Heart right ventricle (tissue), 16 donors: ENCODE data around the gene DIP2C. TPM values are rescaled to one million over a fixed set of nuclear protein-coding genes. Genes with fewer than 3 reads are reported as not detected.
"Not testable (repeated sequence)": the region's sequence is repeated elsewhere in the genome, so short reads cannot be mapped to it uniquely, and the experiment has no call there.

Experiments
- ATAC-seq, 8 donors: fragments of 200-7000 bp; cut with Tn5 transposase; one replicate each; pipeline ENCODE4 v1.9.1; 2020; ENCODE audit warnings: mild to moderate bottlenecking in 8 of 8, moderate library complexity in 8 of 8, moderate number of reproducible peaks in 1 of 8
- DNase-seq, 2 donors: peaks; one replicate each; pipeline ENCODE4 v3.0.0-alpha.2; 2020
- H3K27ac ChIP-seq, 10 donors: fragments of 200-600 bp; sonication (generic) in 2 of 10; one replicate each; pipeline versions ENCODE4 v1.5.0 to v1.8.0; 2020 to 2022; ENCODE audit warnings: mild to moderate bottlenecking in 3 of 10
- H3K27me3 ChIP-seq, 7 donors: fragments of 200-600 bp; one replicate each; pipeline ENCODE4 v1.8.0; 2021 to 2022; ENCODE audit warnings: mild to moderate bottlenecking in 2 of 7
- H3K36me3 ChIP-seq, 9 donors: fragments of 200-600 bp; sonication (generic) in 1 of 9; one replicate each; pipeline versions ENCODE4 v1.5.0 to v1.8.0; 2020 to 2022; ENCODE audit warnings: mild to moderate bottlenecking in 2 of 9
- H3K4me1 ChIP-seq, 9 donors: fragments of 200-600 bp; sonication (generic) in 1 of 9; one replicate each; pipeline versions ENCODE4 v1.5.0 to v1.8.0; 2020 to 2022; ENCODE audit warnings: mild to moderate bottlenecking in 4 of 9
- H3K4me3 ChIP-seq, 10 donors: fragments of 200-600 bp; sonication (generic) in 2 of 10; one replicate each; pipeline versions ENCODE4 v1.5.0 to v1.8.0; 2020 to 2022; ENCODE audit warnings: mild to moderate bottlenecking in 7 of 10, moderate library complexity in 2 of 10
- H3K9me3 ChIP-seq, 11 donors: fragments of 200-600 bp in 10 of 11; sonication (generic) in 2 of 11; one replicate each; pipeline versions ENCODE4 v1.5.0 to v1.8.0; 2013 to 2022; ENCODE audit warnings: mild to moderate bottlenecking in 2 of 11, control low read depth in 1 of 11, moderate library complexity in 1 of 11
- WGBS, 2 donors: extraction: QIAGEN DNeasy Blood & Tissue Kit; methylation state at CpG; one replicate each; pipeline ENCODE4 v1.1.7; 2013; ENCODE audit warnings: inconsistent platforms in 1 of 2; 5-methylcytosine and 5-hydroxymethylcytosine counted together
- intact Hi-C, 10 donors: fragments of 100-400 bp; cut with DNase I; formaldehyde crosslinking; loops; one replicate each; pipeline versions ENCODE4 v1.11.1 to v1.14.2; 2022
- polyA plus RNA-seq, 2 donors: library from polyadenylated mRNA; stranded (reverse); fragments of 200-250 nt; gene quantifications; one replicate each; pipeline ENCODE4 v1.2.3, GENCODE V29; 2013
- total RNA-seq, 10 donors: library from RNA; stranded (reverse); fragmentation: NEBNext Ultra II Directional in 3 of 10; extraction: Animal tissue kit (Norgen Biotek cat#: 25700) in 3 of 10; gene quantifications; one replicate each; pipeline versions ENCODE4 v1.2.1 to v1.2.4, GENCODE V29; 2021 to 2023
- TF ChIP-seq, protein P1 (sequence below), 9 donors: fragments of 200-600 bp; sonication (generic) in 2 of 9; IDR thresholded peaks; one replicate each; pipeline versions ENCODE4 v1.5.0 to v1.8.0; 2021 to 2022; ENCODE audit warnings: antibody characterized with exemption in 9 of 9, mild to moderate bottlenecking in 5 of 9, moderate library complexity in 1 of 9
- donor health status: Arrhythmogenic right ventricular cardiomyopathy.
- donor health status: ischemic (EF 13 %, LVEDD 7.1; RV severe dilation, severe dysfunction).
- donor health status: healthy with polysubstance abuse.
- donor health status: DM: no; HTN: yes; CAD: no.
- donor health status: DM: no; HTN: no; CAD: no.
- donor health status: ischemic (EF 25% LVEDD 6.9; RV normal size, moderate dysfunction).
- donor health status: ischemic (EF 25% LVEDD 5.7; RV mildly dilated, moderate dysfunction).
- donor health status: healthy.
- donor health status: DM: yes; HTN: yes; CAD: no.
- donor health status: Ischemic cardiomyopathy.
- donor health status: ischemic (EF 35%, LVEDD 5.7; RV mildly dilated, moderate dysfunction).
- donor health status: nonischemic (EF 11% LVEDD 7.7; RV severe dilation, severe dysfunction).
- donor health status: DM: yes; HTN: yes; CAD: no.
- donor health status: PGD.
- donor health status: ischemic (EF 29% LVEDD 5.4; RV normal size, mild dysfunction).
- donor health status: nonischemic (EF 23%, LVEDD 6.1; RV moderate dilation, normal function).

Gene DIP2C
- total and polyA plus RNA-seq, 12 donors: 7.1 to 48.2 (median 33.7) TPM

DNA sequence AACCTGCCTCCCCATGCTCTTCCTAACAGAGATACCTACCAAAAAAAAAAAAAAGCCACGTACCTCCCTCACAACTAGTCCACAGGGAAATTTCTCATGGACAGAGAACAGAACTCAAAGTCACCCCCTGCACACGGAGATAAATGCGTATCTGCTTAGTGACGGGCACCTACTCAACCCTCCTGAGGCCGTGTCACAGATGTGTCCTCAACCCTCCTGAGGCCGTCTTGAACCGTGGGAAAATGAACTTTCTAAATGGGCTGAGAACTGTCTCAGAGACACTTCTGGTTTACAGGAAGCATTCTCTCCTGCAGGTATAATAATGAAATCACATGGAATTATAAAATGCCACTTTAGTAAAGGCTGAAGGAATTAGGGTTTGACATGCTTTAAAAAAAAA is 155.9 kb downstream of the DIP2C start:
- ATAC-seq (no peak), DNase-seq (no peak)
- no peak overlapping the region for H3K4me3 ChIP-seq
- H3K36me3 ChIP-seq: no peaks in the 10 kb centered on the region
- H3K4me1 ChIP-seq: peaks cover 0 to 12% (median 0%) of the 10 kb centered on the region in 9 donors
- intact Hi-C loops: no loop called here
- H3K27me3 ChIP-seq: no peaks in the 10 kb centered on the region
- WGBS, 2 donors: 69 to 71% methylated on average over 7 of the region's 7 CpGs
- no peak overlapping the region for H3K27ac ChIP-seq
- no peaks in the 10 kb centered on the region for H3K9me3 ChIP-seq
- TF ChIP-seq, protein P1, sequence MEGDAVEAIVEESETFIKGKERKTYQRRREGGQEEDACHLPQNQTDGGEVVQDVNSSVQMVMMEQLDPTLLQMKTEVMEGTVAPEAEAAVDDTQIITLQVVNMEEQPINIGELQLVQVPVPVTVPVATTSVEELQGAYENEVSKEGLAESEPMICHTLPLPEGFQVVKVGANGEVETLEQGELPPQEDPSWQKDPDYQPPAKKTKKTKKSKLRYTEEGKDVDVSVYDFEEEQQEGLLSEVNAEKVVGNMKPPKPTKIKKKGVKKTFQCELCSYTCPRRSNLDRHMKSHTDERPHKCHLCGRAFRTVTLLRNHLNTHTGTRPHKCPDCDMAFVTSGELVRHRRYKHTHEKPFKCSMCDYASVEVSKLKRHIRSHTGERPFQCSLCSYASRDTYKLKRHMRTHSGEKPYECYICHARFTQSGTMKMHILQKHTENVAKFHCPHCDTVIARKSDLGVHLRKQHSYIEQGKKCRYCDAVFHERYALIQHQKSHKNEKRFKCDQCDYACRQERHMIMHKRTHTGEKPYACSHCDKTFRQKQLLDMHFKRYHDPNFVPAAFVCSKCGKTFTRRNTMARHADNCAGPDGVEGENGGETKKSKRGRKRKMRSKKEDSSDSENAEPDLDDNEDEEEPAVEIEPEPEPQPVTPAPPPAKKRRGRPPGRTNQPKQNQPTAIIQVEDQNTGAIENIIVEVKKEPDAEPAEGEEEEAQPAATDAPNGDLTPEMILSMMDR (IDR thresholded peaks at IDR 0.05): no peak

DNA sequence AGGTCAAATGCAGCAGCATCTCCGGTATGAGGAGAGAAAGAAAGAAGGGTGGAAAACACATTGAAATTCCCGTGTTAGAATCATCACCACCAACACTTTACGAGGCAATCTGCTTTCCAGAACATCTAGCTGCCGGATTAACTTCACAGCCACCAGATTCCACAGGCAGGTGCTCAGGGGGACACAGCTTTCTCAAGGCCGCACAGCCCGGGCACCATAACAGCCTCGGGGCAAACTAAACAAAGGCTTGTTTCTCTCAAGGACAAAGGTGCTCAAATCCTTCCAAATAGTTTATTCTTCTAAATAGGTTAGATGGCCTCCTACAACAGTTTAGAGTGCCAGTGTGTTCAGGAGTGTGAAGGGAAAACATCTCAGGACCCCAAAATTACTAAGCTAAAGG is 156.3 kb downstream of the DIP2C start:
- Histone ChIP-seq H3K27me3 (no peaks in the 10 kb centered on the region), H3K4me1 (peaks cover 0 to 12% (median 0%) of the 10 kb centered on the region in 9 donors), H3K4me3 (no peak overlapping the region), H3K36me3 (no peaks in the 10 kb centered on the region), H3K27ac (no peak overlapping the region), H3K9me3 (no peaks in the 10 kb centered on the region)
- 91 to 92% methylated on average over 7 of the region's 7 CpGs for WGBS, 2 donors
- no peak for ATAC-seq
- intact Hi-C loops: no loop called here
- TF ChIP-seq, protein P1 (IDR thresholded peaks at IDR 0.05): no peak
- DNase-seq: no peak

DNA sequence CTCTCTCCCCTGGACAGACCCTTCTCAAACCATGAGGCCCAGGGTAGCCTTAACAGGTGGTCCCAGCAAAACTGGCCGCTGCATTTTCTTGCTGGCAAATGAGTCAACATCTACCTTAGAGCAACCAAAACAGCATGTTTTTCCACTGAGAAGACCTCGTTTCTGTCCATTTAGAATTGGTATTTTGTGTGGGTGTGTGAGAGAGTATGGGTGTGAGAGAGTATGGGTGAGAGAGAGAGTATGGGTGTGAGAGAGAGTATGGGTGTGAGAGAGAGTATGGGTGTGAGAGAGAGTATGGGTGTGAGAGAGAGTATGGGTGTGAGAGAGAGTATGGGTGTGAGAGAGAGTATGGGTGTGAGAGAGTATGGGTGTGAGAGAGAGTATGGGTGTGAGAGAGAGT is 157.1 kb downstream of the DIP2C start:
- H3K4me3 ChIP-seq, H3K9me3 ChIP-seq, H3K27me3 ChIP-seq, H3K27ac ChIP-seq, intact Hi-C loops, H3K36me3 ChIP-seq, DNase-seq, ATAC-seq: not testable (repeated sequence)
- peaks cover 0 to 12% (median 0%) of the 10 kb centered on the region in 9 donors for H3K4me1 ChIP-seq
- WGBS, 2 donors: 87 to 96% methylated on average over 2 of the region's 2 CpGs

DNA sequence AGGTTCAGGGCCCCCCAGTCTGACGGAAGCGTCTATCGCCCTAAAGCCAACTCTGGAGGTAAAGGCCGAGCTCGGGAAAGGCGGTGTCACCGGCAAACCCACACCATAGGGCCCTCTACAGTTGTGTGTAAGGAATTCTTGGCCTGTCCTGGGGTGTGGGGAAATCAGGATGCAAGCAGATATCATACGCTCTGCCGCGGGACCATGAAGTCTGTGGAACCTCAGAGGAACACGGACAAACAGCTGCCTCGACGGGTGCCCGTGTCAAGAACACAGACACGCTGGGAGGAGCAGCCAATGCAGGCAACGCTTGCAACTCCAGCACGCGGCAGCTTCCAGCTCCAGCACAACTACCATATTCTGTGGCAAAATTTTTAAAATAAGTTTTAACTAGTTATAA is 157.9 kb downstream of the DIP2C start:
- no peak for ATAC-seq

DNA sequence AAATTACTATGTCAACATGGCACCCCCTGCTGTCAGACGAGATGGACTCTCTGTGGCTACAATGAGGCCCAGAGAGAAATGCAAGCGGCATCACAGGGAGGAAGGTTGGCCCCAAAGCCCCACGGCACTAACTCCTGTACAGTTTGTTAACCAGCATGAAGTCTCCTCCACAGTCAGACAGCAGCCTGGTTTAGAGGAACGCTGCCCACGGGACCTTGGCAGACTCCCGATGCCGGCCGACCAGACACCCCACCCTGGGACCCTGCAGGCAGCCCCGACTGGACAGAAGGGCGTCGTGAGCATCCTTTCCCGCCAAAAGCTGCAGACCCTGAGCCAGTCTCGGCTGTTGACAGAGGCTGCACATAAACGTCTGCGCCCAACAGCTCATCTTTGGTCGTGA is 158.8 kb downstream of the DIP2C start:
- no peak for DNase-seq
- 93 to 95% methylated on average over 16 of the region's 16 CpGs for WGBS, 2 donors

More for the DNA sequence above, 157.9 kb downstream of the DIP2C start:
- Histone ChIP-seq H3K36me3 (no peaks in the 10 kb centered on the region), H3K4me3 (no peak overlapping the region), H3K27me3 (no peaks in the 10 kb centered on the region), H3K27ac (no peak overlapping the region), H3K4me1 (peaks cover 0 to 8% (median 0%) of the 10 kb centered on the region in 9 donors), H3K9me3 (no peaks in the 10 kb centered on the region)
- WGBS, 2 donors: 94 to 95% methylated on average over 18 of the region's 18 CpGs
- TF ChIP-seq, protein P1 (IDR thresholded peaks at IDR 0.05): no peak
- intact Hi-C loops: no loop called here
- no peak for DNase-seq

More for the DNA sequence above, 158.8 kb downstream of the DIP2C start:
- no peak overlapping the region for H3K27ac ChIP-seq
- no peaks in the 10 kb centered on the region for H3K27me3 ChIP-seq
- intact Hi-C loops: no loop called here
- H3K9me3 ChIP-seq: no peaks in the 10 kb centered on the region
- TF ChIP-seq, protein P1 (IDR thresholded peaks at IDR 0.05): no peak
- no peak overlapping the region for H3K4me3 ChIP-seq
- peaks cover 0 to 4% (median under 1%) of the 10 kb centered on the region in 9 donors for H3K4me1 ChIP-seq
- no peak for ATAC-seq
- H3K36me3 ChIP-seq: no peaks in the 10 kb centered on the region
